A172 (cell line): ENCODE data around the gene CCND2. TPM values are rescaled to one million over a fixed set of nuclear protein-coding genes. Genes with fewer than 3 reads are reported as not detected.

ENCODE experiments used
- DNase-seq: peaks from one replicate; pipeline ENCODE4 v3.0.0-alpha.2; 2015; ENCODE audit warnings: low spot score
- total RNA-seq: library from RNA; depleted of rRNA; stranded (reverse); fragments of >200 nt; shearing (Covaris generic); gene quantifications from 2 replicates; pipeline ENCODE4 v1.2.3, GENCODE V29; 2014

CCND2 gene
- total RNA-seq, 1 experiment from 2014 or later: not detected

DNA sequence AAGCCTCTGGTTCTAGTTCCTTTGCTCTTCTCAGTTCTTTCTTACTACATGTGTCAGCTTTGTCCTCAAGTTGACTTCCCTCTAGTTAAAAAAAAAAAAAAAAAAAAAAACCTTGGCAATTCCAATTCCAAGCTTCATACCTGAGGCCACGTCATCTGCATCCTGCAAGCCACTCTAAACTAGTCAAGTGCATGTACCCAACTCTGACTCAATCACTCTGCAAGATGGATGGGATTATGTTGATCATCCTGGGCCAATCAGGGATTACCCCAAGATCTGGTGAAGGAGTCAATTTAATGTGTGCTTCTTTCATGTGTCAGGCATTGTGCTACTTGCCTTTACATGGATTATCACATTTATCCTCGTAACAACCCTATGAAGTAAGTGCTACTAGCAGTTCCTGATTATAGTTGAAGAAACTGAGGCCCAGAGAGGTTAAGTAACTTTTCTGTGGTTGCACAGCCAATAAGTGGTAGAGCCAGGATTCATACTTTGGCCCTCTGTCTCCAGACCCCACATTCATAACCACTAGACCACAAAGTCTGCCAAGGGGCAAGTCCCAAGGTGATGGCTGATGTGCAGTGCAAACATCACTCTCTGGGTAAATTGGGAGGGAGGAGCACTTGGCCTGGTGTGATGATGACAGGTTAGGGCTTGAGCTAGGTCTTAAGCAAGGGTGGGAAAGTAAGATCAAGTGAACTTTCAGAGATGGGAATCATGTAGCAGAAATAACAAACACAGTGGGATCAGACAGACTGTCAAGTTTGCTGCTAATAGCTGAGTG, 17.3 kb upstream of the CCND2 start:
- no peak for DNase-seq

DNA sequence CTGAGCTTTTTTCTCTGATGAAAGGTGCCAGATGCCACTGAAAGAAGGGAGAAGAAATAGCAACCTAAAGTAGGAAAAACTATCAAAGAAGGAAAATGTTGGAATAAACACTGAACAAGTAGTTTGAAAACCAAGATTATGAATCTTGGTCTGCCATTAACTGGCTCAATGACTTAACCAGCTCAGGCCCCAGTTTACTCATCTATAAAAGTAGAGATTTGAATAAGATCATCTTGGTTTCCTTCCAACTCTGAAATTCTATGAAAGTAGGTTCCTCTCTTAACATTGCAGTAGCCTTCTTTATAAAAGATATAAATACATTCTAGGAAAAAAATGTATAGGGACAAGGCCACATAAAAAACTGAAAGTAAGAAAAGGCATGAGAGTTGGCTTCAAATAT, 16.1 kb upstream of the CCND2 start:
- DNase-seq: no peak

- DNase-seq: no peak
Observed at GRCh38 chr12:4259099-4259498, 14.5 kb upstream of the CCND2 start.

GRCh38 chr12:4261655-4262054, 11.9 kb upstream of the CCND2 start:
- no peak for DNase-seq

DNA sequence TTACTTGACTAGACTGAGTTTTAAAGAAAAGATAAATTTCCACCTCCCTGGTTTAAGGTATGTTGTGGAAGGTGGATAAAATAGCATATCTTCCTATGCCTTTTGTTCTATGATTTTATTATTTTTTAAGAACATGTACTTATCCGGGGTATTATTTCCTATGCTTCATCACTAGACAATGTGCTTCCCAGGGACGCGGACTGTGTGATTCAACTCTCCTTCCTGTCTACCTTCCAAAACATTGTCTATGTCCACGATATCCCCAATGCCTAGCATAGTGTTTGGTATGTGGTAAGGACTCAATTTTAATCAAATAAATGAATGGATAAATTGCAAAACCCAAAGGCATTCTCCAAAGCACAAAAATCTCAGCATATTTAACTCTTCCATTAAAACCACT, 8.3 kb upstream of the CCND2 start:
- DNase-seq: no peak

DNA sequence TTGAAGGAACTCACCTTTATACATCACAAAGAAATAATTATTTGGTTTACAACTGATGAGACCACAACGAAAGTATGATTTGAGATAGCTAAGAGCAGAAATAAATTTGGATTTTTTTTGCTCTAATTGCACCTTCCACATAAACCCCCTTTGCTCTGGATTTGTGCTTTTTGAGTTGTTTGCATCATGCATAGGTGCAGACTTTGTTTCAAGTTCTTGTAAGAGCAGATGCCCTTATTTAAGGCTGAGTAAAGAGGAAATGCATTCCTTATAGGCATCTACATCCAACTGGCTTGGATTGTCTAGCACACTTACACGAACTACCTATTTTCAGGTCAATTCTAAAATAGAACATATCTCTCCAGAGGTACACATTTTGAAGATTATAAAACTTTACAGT, 6.6 kb upstream of the CCND2 start:
- no peak for DNase-seq

DNA sequence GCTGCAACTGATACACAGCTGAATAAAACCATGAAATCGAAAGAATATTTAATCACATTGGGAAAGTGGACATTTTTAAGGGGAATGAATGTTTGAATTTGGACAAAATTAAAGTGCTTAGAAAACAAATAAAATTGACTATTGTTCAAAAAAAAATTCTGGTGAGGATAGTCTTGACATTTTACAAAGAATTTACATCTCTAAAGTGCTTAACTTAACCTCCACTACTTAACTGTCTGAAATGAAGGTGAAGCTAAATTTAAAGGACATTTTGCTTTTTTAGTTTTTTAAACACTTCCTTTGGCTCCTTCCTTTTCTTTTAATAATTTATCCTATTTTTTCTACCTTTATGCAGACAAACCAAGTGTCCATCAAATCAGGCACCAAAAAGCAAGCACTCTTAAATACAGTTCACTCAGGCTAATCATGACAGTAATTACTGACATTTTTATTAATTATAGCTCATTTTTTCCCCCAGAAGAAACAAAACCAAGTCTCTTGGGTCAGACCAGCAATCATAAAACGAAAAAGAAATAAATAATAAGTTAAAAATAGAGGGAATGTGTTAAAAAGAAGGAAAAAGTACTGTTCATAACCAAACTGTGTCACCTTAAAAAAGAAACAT, 5.7 kb upstream of the CCND2 start:
- DNase-seq: no peak

DNA sequence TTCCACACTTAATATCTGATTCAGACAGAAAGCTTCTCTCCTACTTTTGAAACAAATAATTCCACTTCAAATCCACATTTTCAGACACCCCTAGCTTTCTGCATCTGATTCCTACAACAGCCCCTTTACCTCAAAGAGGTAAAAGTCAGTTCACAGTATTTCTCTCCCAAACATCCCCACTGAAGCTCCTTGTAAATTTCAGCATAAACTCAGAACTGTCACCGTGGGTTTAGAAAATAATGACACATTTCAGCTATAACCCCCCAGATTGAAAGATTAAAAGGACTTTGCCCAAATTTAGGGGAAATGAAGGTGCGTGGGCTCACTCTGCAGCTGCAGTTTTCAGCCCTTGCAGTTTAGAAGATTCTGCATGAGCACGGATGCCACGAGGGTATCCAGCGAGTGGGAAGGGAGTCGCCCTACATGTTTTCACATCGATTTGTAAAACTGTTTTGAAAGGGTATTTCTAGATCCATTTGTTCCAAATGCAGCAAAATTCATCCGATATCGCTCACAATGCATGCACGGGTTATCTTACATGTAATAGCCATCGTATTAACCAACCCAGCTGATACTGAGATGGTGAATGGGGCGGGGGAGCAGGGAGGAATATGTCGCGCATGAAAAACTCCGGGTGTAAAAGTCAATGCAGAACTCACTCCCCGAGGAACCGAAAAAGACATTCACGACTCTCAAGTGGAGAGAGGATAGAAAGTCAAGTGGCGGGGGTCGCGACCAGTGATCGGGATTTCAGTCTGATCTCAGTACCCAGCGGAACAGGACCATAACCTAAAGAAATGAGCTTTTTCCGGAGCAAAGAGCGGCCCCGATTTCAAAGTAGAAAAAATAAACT, 5.0 kb upstream of the CCND2 start:
- DNase-seq: no peak

DNA sequence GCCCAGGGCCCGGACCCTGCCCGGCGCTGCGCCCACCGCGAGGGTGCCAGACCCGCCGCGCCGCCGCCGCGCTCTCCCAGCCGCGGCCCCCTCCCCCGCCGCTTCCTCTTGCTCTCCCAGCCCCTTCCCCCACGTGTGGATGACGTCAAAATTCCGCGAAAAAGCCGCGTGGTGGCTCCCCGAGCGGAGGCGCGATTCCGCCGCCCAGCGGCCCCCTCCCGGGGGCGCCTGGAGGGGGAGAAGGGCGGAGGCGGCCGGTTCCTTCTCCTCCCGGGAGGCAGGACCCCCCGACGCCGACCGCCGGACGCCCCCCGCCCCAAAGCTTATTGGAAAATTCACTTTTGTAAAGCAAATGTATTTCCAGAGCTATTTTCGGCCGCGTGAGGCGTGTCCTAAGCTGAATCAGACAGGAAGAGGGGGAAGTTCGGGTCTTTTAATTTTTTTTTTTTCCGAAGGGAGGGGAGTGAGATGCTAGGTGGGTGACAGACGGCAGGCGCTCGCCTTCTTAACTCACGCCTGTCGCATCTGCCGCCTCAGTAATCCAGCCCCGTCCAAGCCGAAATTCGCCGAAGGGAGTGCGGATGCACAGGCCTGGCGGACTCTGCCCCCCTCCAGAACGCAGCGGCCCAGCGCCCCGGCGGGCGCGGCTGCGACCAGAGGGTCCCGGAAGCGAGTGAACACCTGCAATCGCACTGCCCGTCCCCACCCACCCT, 4.1 kb upstream of the CCND2 start:
- no peak for DNase-seq

DNA sequence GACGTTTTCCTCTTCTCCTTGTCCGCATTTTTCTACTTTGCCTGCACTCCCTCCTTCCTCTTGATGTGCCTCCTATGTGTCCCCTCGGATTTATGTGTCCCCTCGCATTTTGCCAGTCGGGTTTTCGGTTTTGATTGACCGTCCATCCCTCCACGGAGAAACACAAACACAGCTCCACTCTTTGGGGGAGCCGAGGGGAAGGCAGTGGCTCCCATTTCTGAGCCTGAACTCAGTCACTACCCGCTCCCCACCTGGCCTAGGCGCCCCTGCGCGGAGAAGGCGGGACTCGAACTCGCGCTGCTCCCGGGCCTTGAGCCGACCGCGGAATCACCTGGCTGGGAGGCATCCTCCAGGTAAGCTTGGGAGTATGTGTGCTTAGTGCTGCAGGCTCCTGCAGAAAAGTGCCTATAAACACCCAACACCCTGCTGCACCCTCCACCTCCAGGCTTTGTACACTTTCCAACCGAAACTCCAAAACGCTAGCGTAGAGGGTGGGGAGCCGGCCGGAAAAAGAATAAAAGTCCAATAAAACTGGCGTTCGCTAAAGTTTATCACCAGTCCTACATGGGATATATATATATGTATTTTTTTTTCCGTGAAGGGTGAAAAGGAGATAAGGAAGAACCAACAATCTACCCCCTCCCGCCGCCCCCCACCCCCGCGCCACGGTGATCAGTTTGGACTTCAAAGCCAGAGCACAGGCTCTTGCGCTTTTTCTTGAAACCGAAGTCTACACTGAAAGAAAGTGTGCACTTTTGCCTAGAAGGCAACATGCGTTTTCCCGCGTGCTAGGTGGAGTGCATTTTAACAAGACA, 3.3 kb upstream of the CCND2 start:
- no peak for DNase-seq

DNA sequence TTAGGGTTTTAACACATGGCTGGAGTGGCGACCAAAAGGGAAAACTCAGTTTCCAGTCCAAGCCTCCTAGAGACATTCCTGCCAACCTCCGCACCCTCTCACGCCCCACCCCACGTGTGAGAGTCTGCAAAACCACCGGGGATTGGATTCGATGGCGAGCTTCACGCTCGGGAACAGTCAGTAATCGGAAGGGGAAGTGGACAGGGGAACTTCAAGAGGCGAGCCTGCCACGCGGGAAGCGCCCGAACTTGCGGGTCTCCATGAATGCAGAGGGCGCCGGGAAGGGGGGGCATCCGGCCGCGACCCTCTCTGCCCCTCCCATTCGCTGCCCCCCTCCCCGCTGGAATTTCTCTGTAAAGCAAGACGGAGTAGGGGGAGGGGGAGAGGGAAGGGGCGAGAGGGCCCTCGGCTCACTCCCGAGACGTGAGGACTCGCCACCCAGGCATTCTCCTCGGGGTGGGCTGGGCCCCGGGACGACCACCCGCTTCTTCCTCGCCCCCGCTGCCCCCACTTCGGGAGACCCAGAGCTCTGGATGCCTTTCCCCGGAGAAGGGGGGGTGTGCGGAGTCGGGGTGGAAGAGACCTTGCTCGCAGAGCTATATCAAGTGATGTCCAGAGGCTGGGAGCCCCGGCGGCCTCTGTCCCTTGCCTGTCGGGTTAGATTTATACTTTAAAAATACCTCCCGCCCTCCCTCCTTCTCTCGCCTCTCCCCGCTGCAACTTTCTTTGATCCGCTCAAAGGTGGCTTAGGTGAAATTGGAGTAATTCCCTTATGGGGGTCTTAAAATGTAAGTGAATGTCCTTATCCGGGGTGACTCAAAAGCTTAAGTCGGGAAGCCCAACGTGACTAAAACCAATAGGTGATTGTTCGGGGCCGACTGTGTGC, 2.5 kb upstream of the CCND2 start:
- no peak for DNase-seq

DNA sequence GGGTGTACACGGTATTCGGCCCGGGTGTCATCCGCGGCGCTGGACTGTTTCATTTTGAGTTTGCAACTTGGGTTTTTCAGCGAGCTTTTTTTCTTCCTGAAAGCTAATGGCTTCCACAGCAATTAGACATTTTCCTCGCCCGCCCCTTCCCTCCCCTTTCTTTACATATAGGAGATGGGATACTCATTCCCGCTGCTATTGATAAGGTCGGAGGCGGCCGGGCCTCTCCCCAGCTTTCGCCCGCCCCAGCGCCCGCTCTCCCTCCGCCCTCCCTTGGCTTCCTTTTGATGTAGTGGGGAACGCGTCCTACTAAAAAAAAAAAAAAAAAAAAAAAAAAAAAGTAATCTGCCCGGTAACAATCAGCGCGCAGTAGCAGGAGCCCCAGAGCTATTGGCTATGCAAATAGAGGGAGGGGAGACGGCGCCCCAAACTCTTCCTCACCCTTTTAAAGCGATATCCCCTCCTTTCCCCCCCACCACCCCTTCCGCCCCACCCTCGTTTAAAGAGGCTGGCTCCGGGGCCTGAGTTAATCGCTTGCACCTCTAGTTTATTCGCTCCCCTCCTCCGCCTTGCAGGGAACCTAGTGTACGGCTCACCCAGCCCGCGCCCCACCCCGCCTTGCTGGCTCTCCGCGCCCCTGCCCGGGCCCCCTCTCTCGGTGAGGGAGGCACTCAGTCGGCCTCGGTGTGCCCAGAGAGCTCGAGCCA, 1.7 kb upstream of the CCND2 start:
- no peak for DNase-seq

DNA sequence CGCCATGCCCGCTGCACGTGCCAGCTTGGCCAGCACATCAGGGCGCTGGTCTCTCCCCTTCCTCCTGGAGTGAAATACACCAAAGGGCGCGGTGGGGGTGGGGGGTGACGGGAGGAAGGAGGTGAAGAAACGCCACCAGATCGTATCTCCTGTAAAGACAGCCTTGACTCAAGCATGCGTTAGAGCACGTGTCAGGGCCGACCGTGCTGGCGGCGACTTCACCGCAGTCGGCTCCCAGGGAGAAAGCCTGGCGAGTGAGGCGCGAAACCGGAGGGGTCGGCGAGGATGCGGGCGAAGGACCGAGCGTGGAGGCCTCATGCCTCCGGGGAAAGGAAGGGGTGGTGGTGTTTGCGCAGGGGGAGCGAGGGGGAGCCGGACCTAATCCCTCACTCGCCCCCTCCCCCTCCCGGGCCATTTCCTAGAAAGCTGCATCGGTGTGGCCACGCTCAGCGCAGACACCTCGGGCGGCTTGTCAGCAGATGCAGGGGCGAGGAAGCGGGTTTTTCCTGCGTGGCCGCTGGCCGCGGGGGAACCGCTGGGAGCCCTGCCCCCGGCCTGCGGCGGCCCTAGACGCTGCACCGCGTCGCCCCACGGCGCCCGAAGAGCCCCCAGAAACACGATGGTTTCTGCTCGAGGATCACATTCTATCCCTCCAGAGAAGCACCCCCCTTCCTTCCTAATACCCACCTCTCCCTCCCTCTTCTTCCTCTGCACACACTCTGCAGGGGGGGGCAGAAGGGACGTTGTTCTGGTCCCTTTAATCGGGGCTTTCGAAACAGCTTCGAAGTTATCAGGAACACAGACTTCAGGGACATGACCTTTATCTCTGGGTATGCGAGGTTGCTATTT, 914 bp upstream of the CCND2 start:
- DNase-seq: no peak

- DNase-seq: no peak
Observed at GRCh38 chr12:4273273-4273651, 300 bp upstream of the CCND2 start.

GRCh38 chr12:4274396-4275015, 944 bp downstream of the CCND2 start:
- no peak for DNase-seq

DNA sequence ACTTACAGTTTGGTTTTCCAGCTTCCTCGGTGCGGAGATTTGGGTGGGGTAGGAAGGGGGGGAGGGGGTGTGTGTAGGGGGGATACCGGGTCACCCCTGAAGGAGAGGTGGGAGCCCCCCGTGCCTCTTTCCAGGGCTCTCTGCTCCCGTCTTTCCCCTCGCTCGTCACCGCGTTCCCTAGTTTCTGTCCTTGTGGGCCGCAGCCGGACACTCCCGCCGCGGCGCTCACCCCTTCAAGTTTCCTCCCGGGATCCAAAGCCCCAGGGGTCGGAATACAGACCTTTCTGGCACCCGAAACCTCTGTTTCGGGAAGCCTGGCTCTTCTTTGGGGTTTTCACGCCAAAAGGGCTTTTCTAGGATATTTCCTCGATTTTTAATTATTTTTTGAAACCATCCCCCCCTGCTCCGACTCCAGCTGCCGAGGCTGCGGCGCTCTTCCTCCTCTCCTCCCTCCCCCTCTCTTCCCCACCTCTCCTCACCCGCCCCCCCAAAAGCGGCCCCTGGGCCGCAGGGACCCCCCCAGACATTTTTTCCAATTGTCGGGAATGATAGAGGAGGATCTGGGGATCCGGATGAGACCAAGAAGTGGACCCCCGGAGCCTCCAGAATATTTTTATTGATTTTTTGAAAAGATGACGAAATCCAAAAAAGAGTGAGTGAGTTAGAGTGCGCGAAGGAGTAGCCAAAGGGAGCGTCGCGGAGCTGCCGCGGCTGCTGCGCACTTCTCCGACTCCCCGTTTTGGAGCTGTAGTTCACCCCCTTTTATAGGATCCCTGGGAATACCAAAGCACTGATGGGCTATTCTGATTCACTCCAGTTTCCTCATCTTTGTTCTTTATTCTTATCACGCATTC, 1.7 kb downstream of the CCND2 start:
- no peak for DNase-seq

- no peak for DNase-seq
Observed at GRCh38 chr12:4275870-4276301, 2.3 kb downstream of the CCND2 start.
